ENCODE results near the gene LRTM1. TPM values are rescaled to one million over a fixed set of nuclear protein-coding genes. Genes with fewer than 3 reads are reported as not detected.

The LRTM1 gene
- total RNA-seq, 1 donor from 2014 or later = not detected

GRCh38 chr3:54901906-54902685 lies 25.8 kb downstream of the LRTM1 start:
- no peak overlapping the region for H3K9ac ChIP-seq
- Mint-ChIP-seq H3K4me3 (no peak overlapping the region), H3K27ac (no peak overlapping the region)

GRCh38 chr3:54900838-54901591 lies 26.8 kb downstream of the LRTM1 start:
- Histone ChIP-seq H3K4me3 (no peak overlapping the region), H3K4me1 (peaks cover 5% of the 10 kb centered on the region), H3K9me3 (ENCODE audit: low read depth) (no peaks in the 10 kb centered on the region), H4K20me1 (ENCODE audit: low read depth) (no peaks in the 10 kb centered on the region), H2AFZ (replicated peaks) (no peak overlapping the region), H3K4me2 (no peak overlapping the region), H3K27me3 (no peaks in the 10 kb centered on the region), H3K79me2 (ENCODE audit: low read depth) (no peaks in the 10 kb centered on the region), H3K36me3 (no peaks in the 10 kb centered on the region), H3K27ac (no peak overlapping the region), H3K9ac (no peak overlapping the region), H3F3A (ENCODE audit: low read depth) (no peaks in the 10 kb centered on the region)
- TF ChIP-seq EZH2phosphoT487 (IDR thresholded peaks at IDR 0.05) (no peak), EZH2 (IDR thresholded peaks at IDR 0.05) (no peak), CTCF (IDR thresholded peaks at IDR 0.05) (no peak)
- DNase-seq (ENCODE audit: low spot score) = no peak
- H3K4me1 Mint-ChIP-seq = peaks cover 5% of the 10 kb centered on the region
- H3K36me3 Mint-ChIP-seq = no peaks in the 10 kb centered on the region
- no peak overlapping the region for H3K4me3 Mint-ChIP-seq
- no peaks in the 10 kb centered on the region for H3K9me3 Mint-ChIP-seq
- peaks cover 5% of the 10 kb centered on the region for H3K27me3 Mint-ChIP-seq (ENCODE audit: insufficient read depth, low read depth)
- H3K27ac Mint-ChIP-seq = no peak overlapping the region

More at GRCh38 chr3:54901906-54902685, 25.8 kb downstream of the LRTM1 start:
- no peaks in the 10 kb centered on the region for H3F3A ChIP-seq (ENCODE audit: low read depth)
- no peak for TF ChIP-seq EZH2phosphoT487 (IDR thresholded peaks at IDR 0.05)
- no peak for TF ChIP-seq EZH2 (IDR thresholded peaks at IDR 0.05)
- TF ChIP-seq CTCF (IDR thresholded peaks at IDR 0.05) = no peak
- no peak overlapping the region for H3K4me3 ChIP-seq
- H3K36me3 Mint-ChIP-seq = no peaks in the 10 kb centered on the region
- no peaks in the 10 kb centered on the region for H3K9me3 ChIP-seq (ENCODE audit: low read depth)
- H3K4me1 ChIP-seq = peaks cover 5% of the 10 kb centered on the region
- H3K9me3 Mint-ChIP-seq = no peaks in the 10 kb centered on the region
- no peak overlapping the region for H3K27ac ChIP-seq
- H3K27me3 ChIP-seq = no peaks in the 10 kb centered on the region
- H2AFZ ChIP-seq (replicated peaks) = no peak overlapping the region
- no peak overlapping the region for H3K4me2 ChIP-seq
- peaks cover 3% of the 10 kb centered on the region for H3K27me3 Mint-ChIP-seq (ENCODE audit: insufficient read depth, low read depth)
- no peak for DNase-seq (ENCODE audit: low spot score)
- H3K79me2 ChIP-seq (ENCODE audit: low read depth) = no peaks in the 10 kb centered on the region
- H3K4me1 Mint-ChIP-seq = peaks cover 5% of the 10 kb centered on the region
- no peaks in the 10 kb centered on the region for H4K20me1 ChIP-seq (ENCODE audit: low read depth)
- no peaks in the 10 kb centered on the region for H3K36me3 ChIP-seq

- no peaks in the 10 kb centered on the region for H3K36me3 ChIP-seq
- Mint-ChIP-seq H3K27me3 (ENCODE audit: insufficient read depth, low read depth) (peaks cover 5% of the 10 kb centered on the region), H3K9me3 (no peaks in the 10 kb centered on the region), H3K4me1 (peaks cover 5% of the 10 kb centered on the region), H3K27ac (no peak overlapping the region), H3K4me3 (no peak overlapping the region), H3K36me3 (no peaks in the 10 kb centered on the region)
- H3K79me2 ChIP-seq (ENCODE audit: low read depth) = no peaks in the 10 kb centered on the region
- no peak overlapping the region for H3K4me3 ChIP-seq
- TF ChIP-seq EZH2phosphoT487 (IDR thresholded peaks at IDR 0.05) = no peak
- H4K20me1 ChIP-seq (ENCODE audit: low read depth) = no peaks in the 10 kb centered on the region
- H3K4me1 ChIP-seq = peaks cover 5% of the 10 kb centered on the region
- no peak overlapping the region for H3K4me2 ChIP-seq
- H3F3A ChIP-seq (ENCODE audit: low read depth) = no peaks in the 10 kb centered on the region
- H3K27ac ChIP-seq = no peak overlapping the region
- no peak overlapping the region for H3K9ac ChIP-seq
- H2AFZ ChIP-seq (replicated peaks) = no peak overlapping the region
- DNase-seq (ENCODE audit: low spot score) = no peak
- no peaks in the 10 kb centered on the region for H3K9me3 ChIP-seq (ENCODE audit: low read depth)
- H3K27me3 ChIP-seq = no peaks in the 10 kb centered on the region
Measured at GRCh38 chr3:54899273-54899672, 28.6 kb downstream of the LRTM1 start.

Data from neural progenitor cell (in vitro differentiated cells).